ENCODE results near the gene C2CD3. TPM values are rescaled to one million over a fixed set of nuclear protein-coding genes. Genes with fewer than 3 reads are reported as not detected.

Gene C2CD3
- total and polyA plus RNA-seq, 10 donors = 5.7 to 49.2 (median 31.8) TPM

DNA sequence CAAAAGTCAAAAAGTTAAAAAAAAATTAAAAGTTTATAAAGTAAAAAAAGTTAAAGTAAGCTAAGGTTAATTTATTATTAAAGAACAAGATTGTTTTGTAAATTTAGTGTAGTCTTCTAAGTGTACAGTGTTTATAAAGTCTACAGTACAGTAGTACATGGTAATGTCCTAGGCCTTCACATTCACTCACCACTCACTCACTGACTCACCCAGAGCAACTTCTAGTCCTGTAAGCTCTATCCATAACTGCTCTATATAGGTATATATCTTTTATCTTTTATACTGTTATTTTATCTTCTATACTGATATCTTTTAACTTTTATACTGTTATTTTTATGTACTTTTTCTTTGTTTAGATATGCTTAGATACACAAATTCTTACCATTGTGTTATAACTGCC is 11.2 kb downstream of the C2CD3 start:
- no peak for DNase-seq
- Histone ChIP-seq H3K27ac (no peak overlapping the region), H3K4me1 (peaks cover 0 to 6% (median 0%) of the 10 kb centered on the region in 6 donors), H3K27me3 (replicated peaks in 1 of 7) (no peaks in the 10 kb centered on the region), H3K4me3 (no peak overlapping the region), H3K36me3 (peaks cover 0 to 88% (median 8%) of the 10 kb centered on the region in 6 donors), H3K9me3 (no peaks in the 10 kb centered on the region)
- TF ChIP-seq CTCF (IDR thresholded peaks at IDR 0.05 in 8 of 11, conservative IDR thresholded peaks at IDR 0.05 in 3 of 11) = no peak
- no peak for TF ChIP-seq POLR2AphosphoS5 (IDR thresholded peaks at IDR 0.05)
- TF ChIP-seq POLR2A (IDR thresholded peaks at IDR 0.05) = no peak
- intact Hi-C loops (cut with DNase I; ENCODE audit: low total_unique reads) = no loop called here

DNA sequence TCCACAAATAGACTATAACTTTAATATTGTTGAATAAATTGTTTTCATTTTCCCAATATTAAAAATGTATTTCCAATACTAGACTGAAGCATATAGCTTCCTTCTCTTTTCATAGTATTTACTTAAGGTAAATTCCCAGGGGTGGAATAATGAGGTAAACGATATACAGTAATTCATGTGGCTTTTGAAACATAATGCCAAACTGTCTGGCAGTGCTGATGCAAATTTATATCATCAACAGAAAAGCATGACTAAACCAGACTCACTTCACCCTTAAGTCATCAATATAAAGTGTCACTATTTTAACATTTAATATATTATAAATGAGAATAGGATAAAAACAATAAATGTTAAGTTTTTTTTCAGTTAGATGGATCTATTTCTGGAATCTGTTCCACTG is 13.6 kb downstream of the C2CD3 start:
- Histone ChIP-seq H3K27ac (no peak overlapping the region), H3K27me3 (replicated peaks in 1 of 7) (no peaks in the 10 kb centered on the region), H3K9me3 (peaks cover 0 to 4% (median 0%) of the 10 kb centered on the region in 8 donors), H3K4me1 (no peaks in the 10 kb centered on the region), H3K36me3 (peaks cover 0 to 74% (median 2%) of the 10 kb centered on the region in 6 donors), H3K4me3 (no peak overlapping the region)
- intact Hi-C loops (cut with DNase I; ENCODE audit: low total_unique reads) = no loop called here
- WGBS, 5 donors = 83 to 96% (median 87%) methylated on average over 1 of the region's 1 CpG
- TF ChIP-seq POLR2A (IDR thresholded peaks at IDR 0.05) (no peak), POLR2AphosphoS5 (IDR thresholded peaks at IDR 0.05) (no peak), CTCF (IDR thresholded peaks at IDR 0.05 in 8 of 11, conservative IDR thresholded peaks at IDR 0.05 in 3 of 11) (no peak)
- no peak for DNase-seq

- 95 to 100% (median 100%) methylated on average over 1 of the region's 1 CpG for WGBS, 5 donors
- TF ChIP-seq POLR2A (IDR thresholded peaks at IDR 0.05) = no peak
- no peak for TF ChIP-seq POLR2AphosphoS5 (IDR thresholded peaks at IDR 0.05)
- TF ChIP-seq CTCF (IDR thresholded peaks at IDR 0.05 in 8 of 11, conservative IDR thresholded peaks at IDR 0.05 in 3 of 11) = no peak
- Histone ChIP-seq H3K27me3 (replicated peaks in 1 of 7) (no peaks in the 10 kb centered on the region), H3K27ac (no peak overlapping the region), H3K4me1 (no peaks in the 10 kb centered on the region), H3K4me3 (no peak overlapping the region), H3K36me3 (peaks cover 0 to 66% (median 0%) of the 10 kb centered on the region in 6 donors), H3K9me3 (peaks cover 0 to 4% (median 0%) of the 10 kb centered on the region in 8 donors)
- DNase-seq = no peak
- intact Hi-C loops (cut with DNase I; ENCODE audit: low total_unique reads) = no loop called here
Observed at GRCh38 chr11:74154620-74155281, 16.1 kb downstream of the C2CD3 start.

GRCh38 chr11:74153224-74153623 is 17.6 kb downstream of the C2CD3 start:
- no peak overlapping the region for H3K27ac ChIP-seq

More at GRCh38 chr11:74153224-74153623, 17.6 kb downstream of the C2CD3 start:
- intact Hi-C loops (cut with DNase I; ENCODE audit: low total_unique reads) = no loop called here
- Histone ChIP-seq H3K4me1 (no peaks in the 10 kb centered on the region), H3K4me3 (no peak overlapping the region), H3K27me3 (replicated peaks in 1 of 7) (no peaks in the 10 kb centered on the region), H3K9me3 (peaks cover 0 to 4% (median 0%) of the 10 kb centered on the region in 8 donors), H3K36me3 (peaks cover 0 to 53% (median 0%) of the 10 kb centered on the region in 6 donors)
- TF ChIP-seq CTCF (IDR thresholded peaks at IDR 0.05 in 8 of 11, conservative IDR thresholded peaks at IDR 0.05 in 3 of 11) = no peak
- TF ChIP-seq POLR2AphosphoS5 (IDR thresholded peaks at IDR 0.05) = no peak
- no peak for TF ChIP-seq POLR2A (IDR thresholded peaks at IDR 0.05)
- DNase-seq = no peak
